ACC112 (cell line): ENCODE measurements around the gene BEGAIN.

Source experiments
- H2AFZ ChIP-seq: fragments of 200-600 bp; sonication (generic); one replicate; pipeline ENCODE4 v1.6.0; 2017; ENCODE audit warnings: antibody characterized with exemption, low read length; ENCODE audit not compliant: unreplicated experiment
- H3K27ac ChIP-seq: fragments of 200-600 bp; sonication (generic); 2 replicates; pipeline ENCODE4 v1.5.1; 2014; ENCODE audit warnings: low read depth, mild to moderate bottlenecking, antibody characterized with exemption, low read length, moderate library complexity
- H3K27me3 ChIP-seq: fragments of 200-600 bp; sonication (generic); 2 replicates; pipeline ENCODE4 v1.6.1; 2014; ENCODE audit warnings: mild to moderate bottlenecking, antibody characterized with exemption, low read length, moderate library complexity, mixed read lengths; ENCODE audit not compliant: insufficient read depth
- H3K36me3 ChIP-seq: fragments of 200-600 bp; sonication (generic); 2 replicates; pipeline ENCODE4 v1.6.1; 2016; ENCODE audit warnings: mild to moderate bottlenecking, antibody characterized with exemption, low read length, moderate library complexity, mixed read lengths; ENCODE audit not compliant: insufficient read depth
- H3K4me1 ChIP-seq: fragments of 200-600 bp; sonication (generic); one replicate; pipeline ENCODE4 v1.6.1; 2016; ENCODE audit warnings: low read length, mixed read lengths; ENCODE audit not compliant: insufficient read depth, unreplicated experiment, control insufficient read depth
- H3K4me3 ChIP-seq: fragments of 200-600 bp; sonication (generic); 2 replicates; pipeline ENCODE4 v1.5.1; 2014; ENCODE audit warnings: mild to moderate bottlenecking, low read depth, low read length
- H3K79me2 ChIP-seq: fragments of 200-600 bp; sonication (generic); one replicate; pipeline ENCODE4 v1.6.0; 2016; ENCODE audit warnings: low read length; ENCODE audit not compliant: control insufficient read depth, unreplicated experiment, insufficient read depth

Gene BEGAIN, protein sequence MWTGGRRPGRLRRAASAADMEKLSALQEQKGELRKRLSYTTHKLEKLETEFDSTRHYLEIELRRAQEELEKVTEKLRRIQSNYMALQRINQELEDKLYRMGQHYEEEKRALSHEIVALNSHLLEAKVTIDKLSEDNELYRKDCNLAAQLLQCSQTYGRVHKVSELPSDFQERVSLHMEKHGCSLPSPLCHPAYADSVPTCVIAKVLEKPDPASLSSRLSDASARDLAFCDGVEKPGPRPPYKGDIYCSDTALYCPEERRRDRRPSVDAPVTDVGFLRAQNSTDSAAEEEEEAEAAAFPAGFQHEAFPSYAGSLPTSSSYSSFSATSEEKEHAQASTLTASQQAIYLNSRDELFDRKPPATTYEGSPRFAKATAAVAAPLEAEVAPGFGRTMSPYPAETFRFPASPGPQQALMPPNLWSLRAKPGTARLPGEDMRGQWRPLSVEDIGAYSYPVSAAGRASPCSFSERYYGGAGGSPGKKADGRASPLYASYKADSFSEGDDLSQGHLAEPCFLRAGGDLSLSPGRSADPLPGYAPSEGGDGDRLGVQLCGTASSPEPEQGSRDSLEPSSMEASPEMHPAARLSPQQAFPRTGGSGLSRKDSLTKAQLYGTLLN

DNA sequence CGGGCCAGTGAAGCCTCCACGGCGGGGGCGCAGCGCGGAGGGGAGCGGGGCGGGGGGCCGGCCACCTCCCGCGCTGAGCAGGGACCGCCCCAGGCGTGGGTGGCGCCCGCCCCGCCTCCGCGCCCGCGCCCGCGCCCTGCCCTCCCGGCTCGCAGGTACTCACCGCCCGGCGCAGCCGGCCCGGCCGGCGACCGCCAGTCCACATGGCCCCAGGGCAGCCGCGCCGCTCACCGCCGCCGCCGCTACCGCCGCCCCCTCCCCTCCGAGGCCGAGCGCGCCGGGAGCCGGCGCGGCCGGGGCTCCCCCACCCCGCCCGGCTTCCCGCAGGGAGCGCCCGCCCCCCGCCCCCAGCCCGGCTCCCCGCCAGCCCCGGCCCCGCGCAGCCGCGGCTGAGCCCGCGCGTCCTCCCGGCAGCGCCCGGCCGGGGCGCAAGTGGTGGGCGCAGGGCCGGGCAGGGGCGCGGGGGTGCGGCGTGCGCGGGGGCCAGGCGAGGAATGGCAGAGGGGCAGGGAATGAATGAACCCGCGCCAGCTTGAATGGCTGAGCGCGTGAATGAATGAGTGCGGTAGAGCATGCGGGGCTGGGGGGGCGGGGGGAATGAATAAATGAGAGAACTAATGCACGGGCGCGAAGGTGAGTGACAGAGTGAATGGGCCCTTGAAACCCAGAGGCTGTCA, at the start of gene BEGAIN:
TSS of gene BEGAIN (minus strand) at position 332 of the 677 bp plus-strand sequence. CDS start at position 205, 127 bp downstream.
- peak within 1 kb of the TSS; percentile 78 for H2AFZ ChIP-seq
- no peaks in the 10 kb centered on the region for H3K36me3 ChIP-seq
- no peak within 1 kb of the TSS for H3K27ac ChIP-seq
- H3K4me3 ChIP-seq: peak within 1 kb of the TSS; percentile 86
- peaks cover 18% of the 10 kb centered on the region for H3K4me1 ChIP-seq
- H3K27me3 ChIP-seq: peaks cover 4% of the 10 kb centered on the region; the same call in 1 of the 2 replicates
- H3K79me2 ChIP-seq: no peaks in the 10 kb centered on the region

DNA sequence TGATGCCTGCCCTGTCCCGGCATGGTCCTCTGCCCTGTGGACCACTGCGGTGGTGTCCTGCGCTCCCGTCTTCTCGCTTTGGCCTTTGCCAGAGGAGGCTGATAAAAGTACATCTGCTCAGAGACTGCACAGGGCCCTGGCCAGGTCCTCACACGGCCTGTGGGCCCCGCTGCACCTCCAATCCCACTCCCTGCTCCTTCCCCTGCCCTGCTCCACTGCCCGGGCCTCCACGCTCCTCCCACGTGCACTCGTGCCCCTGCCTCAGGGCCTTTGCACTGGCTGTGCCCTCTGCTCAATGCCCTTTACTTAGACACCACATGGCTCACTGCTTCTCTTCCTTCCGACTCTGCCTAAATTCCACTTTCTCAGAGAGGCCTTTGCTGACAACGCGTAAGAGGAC, 49.3 kb upstream of the BEGAIN start:
- Histone ChIP-seq H3K27me3 (peaks cover 29% of the 10 kb centered on the region), H3K27ac (no peak overlapping the region), H3K79me2 (no peaks in the 10 kb centered on the region), H3K36me3 (no peaks in the 10 kb centered on the region), H3K4me3 (no peak overlapping the region), H2AFZ (no peak overlapping the region), H3K4me1 (no peaks in the 10 kb centered on the region)

DNA sequence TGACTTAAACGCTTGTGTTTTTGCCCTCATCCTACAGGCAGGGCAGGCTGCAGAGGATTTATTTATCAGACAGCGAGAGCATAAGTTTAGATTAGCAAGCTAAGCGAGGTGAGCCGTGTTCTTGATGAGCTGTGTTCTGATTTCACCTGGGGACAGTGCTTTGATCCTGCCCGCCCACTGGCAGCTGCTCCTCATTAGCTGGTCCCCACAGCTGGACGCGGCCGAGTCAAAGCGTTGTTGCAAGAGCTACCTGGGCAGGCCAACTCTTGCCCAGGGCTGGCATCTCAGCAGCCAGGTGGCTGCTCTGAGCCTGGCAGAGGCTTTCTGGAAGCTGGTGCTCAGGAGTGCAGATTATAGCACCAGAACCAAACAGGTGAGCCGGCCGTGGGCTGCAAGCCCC, 46.8 kb upstream of the BEGAIN start:
- no peaks in the 10 kb centered on the region for H3K4me1 ChIP-seq
- no peak overlapping the region for H3K27ac ChIP-seq
- no peaks in the 10 kb centered on the region for H3K79me2 ChIP-seq
- no peak overlapping the region for H2AFZ ChIP-seq
- peaks cover 45% of the 10 kb centered on the region for H3K27me3 ChIP-seq
- H3K36me3 ChIP-seq: no peaks in the 10 kb centered on the region
- H3K4me3 ChIP-seq: no peak overlapping the region

DNA sequence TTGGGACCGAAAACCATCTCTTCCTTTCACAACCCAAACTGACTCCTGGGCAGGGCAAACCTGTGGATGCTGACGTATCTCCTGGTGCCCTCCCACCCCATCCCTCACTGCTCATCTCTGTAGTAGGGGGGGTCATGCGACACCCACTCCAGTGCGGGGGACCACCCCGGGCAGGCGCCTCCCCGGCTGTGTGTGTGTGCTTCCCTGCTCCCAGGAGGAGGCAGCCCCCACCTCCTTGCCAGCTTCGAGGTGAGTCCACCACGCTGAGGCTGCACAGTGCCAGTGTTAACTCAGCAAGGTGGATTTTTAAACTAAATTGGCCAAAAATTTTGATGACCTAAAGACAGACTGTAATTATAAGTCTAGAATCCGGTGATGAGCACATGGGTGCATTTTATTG, 46.2 kb upstream of the BEGAIN start:
- no peak overlapping the region for H3K27ac ChIP-seq
- no peak overlapping the region for H3K4me3 ChIP-seq
- H3K27me3 ChIP-seq: peaks cover 46% of the 10 kb centered on the region
- no peaks in the 10 kb centered on the region for H3K36me3 ChIP-seq
- no peaks in the 10 kb centered on the region for H3K4me1 ChIP-seq
- H3K79me2 ChIP-seq: no peaks in the 10 kb centered on the region
- no peak overlapping the region for H2AFZ ChIP-seq

DNA sequence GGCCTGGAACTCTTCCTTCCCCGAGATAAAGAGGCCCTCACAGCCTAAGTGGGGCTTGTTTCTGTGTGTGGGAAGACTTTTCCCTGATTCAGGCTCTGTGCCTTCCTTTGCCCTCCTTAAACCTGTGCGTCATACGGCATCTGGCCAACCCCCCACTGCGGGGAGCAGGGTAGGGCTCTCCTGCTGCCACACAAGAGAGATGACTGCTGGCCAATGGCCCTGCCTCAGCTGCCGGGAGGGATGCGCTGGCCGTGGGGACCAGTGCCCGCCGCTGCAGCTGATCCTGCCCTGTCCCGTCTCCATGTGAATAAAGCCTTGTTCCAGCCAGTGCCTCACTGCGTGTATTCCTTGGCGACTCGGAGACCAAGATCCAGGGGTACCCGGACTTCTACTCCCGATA, 42.5 kb upstream of the BEGAIN start:
- H3K79me2 ChIP-seq: no peaks in the 10 kb centered on the region
- no peak overlapping the region for H3K4me3 ChIP-seq
- no peaks in the 10 kb centered on the region for H3K4me1 ChIP-seq
- no peak overlapping the region for H3K27ac ChIP-seq
- H2AFZ ChIP-seq: no peak overlapping the region
- H3K27me3 ChIP-seq: peaks cover 73% of the 10 kb centered on the region
- no peaks in the 10 kb centered on the region for H3K36me3 ChIP-seq

DNA sequence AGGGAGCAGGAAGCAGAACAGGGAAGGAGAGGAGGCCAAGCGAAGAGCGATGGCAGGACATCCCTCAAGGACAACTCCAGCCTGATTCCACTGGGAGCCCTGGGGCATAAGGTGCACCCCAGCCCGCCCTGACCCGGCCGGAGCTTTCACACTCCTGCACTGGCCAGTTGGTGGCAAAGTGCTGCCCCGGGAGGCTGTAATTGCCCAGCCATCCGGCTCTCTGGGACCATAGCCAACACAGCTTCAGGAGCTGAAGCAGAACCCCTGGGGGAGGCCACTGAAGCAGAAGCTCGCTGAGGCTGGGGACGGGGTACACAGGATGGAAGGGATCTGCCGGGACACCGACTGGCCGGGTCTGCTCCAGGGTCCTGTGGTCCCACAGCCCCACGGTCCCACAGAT, 41.9 kb upstream of the BEGAIN start:
- Histone ChIP-seq H3K4me1 (no peaks in the 10 kb centered on the region), H3K36me3 (no peaks in the 10 kb centered on the region), H3K27me3 (peaks cover 71% of the 10 kb centered on the region), H3K79me2 (no peaks in the 10 kb centered on the region), H2AFZ (no peak overlapping the region), H3K27ac (no peak overlapping the region), H3K4me3 (no peak overlapping the region)

DNA sequence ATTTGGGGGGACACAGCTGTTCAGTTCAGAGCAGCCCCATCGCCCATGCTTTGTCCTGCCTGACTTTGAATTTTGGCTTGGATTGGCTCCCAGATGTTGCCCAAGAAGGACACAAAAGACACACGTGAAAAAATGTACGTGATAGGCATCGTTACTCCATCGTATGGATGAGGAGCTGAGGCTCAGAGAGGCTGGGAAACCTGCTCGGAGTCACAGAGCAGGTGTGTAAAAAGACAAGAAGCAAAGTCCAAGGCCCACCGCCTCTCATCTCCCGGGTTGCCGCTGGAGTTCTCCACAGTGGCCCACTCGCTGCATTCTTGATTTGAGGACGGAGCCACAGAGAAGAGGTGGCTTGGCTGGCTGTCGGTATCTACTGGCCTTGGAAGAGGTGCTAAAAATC, 41.0 kb upstream of the BEGAIN start:
- Histone ChIP-seq H3K36me3 (no peaks in the 10 kb centered on the region), H3K27ac (no peak overlapping the region), H2AFZ (no peak overlapping the region), H3K27me3 (peaks cover 72% of the 10 kb centered on the region), H3K4me3 (no peak overlapping the region), H3K79me2 (no peaks in the 10 kb centered on the region), H3K4me1 (no peaks in the 10 kb centered on the region)

DNA sequence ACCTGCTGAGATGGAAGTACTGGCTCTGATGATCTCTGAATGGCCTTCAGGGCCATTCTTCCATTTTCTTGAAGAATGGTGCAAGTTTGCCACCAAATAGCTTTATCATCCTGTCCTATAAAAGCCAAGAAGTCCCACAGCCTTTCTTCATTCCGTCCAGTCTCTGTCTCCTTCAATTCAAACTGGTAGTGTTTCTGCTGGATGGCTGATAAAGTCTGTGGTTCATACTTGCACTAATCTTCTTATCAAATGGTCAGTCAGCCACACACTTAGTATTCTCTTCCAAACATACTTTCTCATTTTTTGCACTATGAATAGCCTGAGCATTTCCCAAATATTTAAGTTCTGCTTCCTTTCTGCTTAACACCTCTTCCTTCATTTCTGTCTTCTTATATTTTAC, 39.4 kb upstream of the BEGAIN start:
- peaks cover 80% of the 10 kb centered on the region for H3K27me3 ChIP-seq
- H3K79me2 ChIP-seq: no peaks in the 10 kb centered on the region

DNA sequence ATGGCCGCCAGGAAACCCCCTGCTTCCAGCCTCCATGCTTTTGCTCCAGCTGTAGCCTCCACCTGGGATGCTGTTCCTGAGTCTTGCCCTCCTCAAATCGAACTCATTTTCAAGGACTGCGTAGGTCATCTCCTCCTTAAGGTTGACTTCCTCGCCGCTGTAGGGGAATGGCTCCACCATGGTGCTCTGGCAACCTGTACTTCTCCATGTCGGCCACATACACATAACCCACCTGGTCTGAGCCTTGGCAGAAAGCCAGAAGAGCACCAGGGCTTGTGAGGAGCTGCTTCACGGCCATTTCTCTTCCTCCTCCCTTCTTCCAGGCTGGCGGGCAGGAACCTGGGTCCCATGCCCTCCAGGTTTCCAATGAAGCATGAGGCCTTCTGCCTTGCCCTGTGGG, 36.7 kb upstream of the BEGAIN start:
- H3K4me3 ChIP-seq: no peak overlapping the region
- H2AFZ ChIP-seq: no peak overlapping the region
- H3K27me3 ChIP-seq: peaks cover 91% of the 10 kb centered on the region
- H3K36me3 ChIP-seq: no peaks in the 10 kb centered on the region
- no peaks in the 10 kb centered on the region for H3K4me1 ChIP-seq
- no peaks in the 10 kb centered on the region for H3K79me2 ChIP-seq
- no peak overlapping the region for H3K27ac ChIP-seq

More for the DNA sequence above, 39.4 kb upstream of the BEGAIN start:
- Histone ChIP-seq H2AFZ (no peak overlapping the region), H3K4me3 (no peak overlapping the region), H3K4me1 (no peaks in the 10 kb centered on the region), H3K36me3 (no peaks in the 10 kb centered on the region), H3K27ac (no peak overlapping the region)

DNA sequence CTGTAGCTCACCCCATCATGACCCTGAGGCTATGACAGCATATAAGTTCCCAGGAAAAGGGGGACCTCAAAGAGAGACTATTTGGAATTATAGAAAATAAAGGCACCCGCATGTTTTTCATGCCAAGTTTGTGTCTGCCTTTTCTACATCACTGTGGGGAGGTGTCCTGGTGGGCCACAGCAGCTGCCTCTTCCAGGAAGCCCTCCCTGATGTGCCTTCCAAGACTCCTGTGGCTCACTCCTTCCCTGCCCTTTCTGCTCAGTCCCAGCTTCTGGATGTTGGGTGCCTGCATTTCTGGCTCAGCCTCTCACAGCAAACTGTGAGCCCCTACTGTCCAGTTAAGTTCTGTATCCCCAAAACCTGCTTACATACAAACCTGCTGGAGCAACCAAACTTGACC, 36.3 kb upstream of the BEGAIN start:
- no peak overlapping the region for H3K27ac ChIP-seq
- H3K4me1 ChIP-seq: no peaks in the 10 kb centered on the region
- no peaks in the 10 kb centered on the region for H3K36me3 ChIP-seq
- peaks cover 95% of the 10 kb centered on the region for H3K27me3 ChIP-seq
- H3K79me2 ChIP-seq: no peaks in the 10 kb centered on the region
- no peak overlapping the region for H3K4me3 ChIP-seq
- no peak overlapping the region for H2AFZ ChIP-seq
